ENCODE data around the gene GALNT17. TPM values are rescaled to one million over a fixed set of nuclear protein-coding genes. Genes with fewer than 3 reads are reported as not detected.
"Not testable (repeated sequence)": the region's sequence is repeated elsewhere in the genome, so short reads cannot be mapped to it uniquely, and the experiment has no call there.

The GALNT17 gene
- total RNA-seq, 2 donors from 2014 or later, result 0.82 to 4.0 TPM

DNA sequence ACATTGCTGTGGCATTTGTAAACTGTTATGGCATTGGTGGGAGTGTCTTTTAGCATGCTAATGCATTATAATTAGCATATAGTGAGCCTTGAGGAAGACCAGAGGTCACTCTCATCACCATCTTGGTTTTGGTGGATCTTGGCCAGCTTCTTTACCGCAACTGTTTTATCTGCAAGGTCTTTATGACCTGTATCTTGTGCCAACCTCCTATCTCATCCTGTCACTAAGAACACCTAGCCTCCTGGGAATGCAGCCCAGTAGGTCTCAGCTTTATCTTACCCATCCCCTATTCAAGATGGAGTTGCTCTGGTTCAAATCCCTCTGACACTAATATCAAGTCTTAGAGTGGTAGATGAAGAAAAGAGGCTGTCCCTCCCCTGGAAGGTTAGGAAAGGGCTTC lies 506.2 kb downstream of the GALNT17 start:
- Histone ChIP-seq H3K4me1 (no peaks in the 10 kb centered on the region), H3K4me3 (no peak overlapping the region), H3K36me3 (no peaks in the 10 kb centered on the region), H3K27me3 (no peaks in the 10 kb centered on the region), H3K9me3 (no peaks in the 10 kb centered on the region), H3K27ac (no peak overlapping the region)
- no peak for DNase-seq (ENCODE audit: low spot score)
- TF ChIP-seq, protein P1, sequence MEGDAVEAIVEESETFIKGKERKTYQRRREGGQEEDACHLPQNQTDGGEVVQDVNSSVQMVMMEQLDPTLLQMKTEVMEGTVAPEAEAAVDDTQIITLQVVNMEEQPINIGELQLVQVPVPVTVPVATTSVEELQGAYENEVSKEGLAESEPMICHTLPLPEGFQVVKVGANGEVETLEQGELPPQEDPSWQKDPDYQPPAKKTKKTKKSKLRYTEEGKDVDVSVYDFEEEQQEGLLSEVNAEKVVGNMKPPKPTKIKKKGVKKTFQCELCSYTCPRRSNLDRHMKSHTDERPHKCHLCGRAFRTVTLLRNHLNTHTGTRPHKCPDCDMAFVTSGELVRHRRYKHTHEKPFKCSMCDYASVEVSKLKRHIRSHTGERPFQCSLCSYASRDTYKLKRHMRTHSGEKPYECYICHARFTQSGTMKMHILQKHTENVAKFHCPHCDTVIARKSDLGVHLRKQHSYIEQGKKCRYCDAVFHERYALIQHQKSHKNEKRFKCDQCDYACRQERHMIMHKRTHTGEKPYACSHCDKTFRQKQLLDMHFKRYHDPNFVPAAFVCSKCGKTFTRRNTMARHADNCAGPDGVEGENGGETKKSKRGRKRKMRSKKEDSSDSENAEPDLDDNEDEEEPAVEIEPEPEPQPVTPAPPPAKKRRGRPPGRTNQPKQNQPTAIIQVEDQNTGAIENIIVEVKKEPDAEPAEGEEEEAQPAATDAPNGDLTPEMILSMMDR (IDR thresholded peaks at IDR 0.05), result no peak

DNA sequence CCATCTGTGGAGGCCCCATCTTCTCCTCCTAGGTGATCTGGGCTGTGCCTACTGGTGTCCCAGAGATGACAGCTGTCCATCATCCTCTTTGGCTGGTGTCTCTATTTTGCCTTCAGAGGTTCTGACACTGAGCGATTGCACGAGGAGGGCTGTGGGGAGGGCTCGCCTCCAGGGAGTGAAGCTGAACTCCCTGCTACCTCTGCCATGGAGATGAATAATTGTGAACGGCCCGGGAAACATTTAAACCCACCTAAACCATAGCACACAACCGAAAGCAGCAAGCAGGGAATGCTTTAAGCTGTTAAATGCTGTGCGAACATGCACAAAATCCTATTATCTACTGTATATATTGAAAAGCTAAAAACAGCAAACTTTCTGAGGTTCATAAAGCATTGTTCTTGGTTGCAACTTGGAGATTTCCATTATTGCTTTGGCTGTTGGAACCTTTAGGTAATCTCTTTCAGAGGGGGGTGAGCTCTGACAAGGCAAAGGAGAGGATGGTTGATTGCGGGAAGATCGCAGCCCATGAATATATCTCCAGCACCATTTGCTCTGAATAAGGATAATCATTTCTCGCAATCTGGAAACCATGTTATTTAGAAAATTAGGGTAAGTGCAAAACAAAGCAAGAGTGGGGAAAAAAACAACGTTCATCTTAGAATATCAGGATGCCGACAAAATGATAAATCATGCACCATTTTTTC lies 507.6 kb downstream of the GALNT17 start:
- no peaks in the 10 kb centered on the region for H3K4me1 ChIP-seq
- H3K27ac ChIP-seq, result no peak overlapping the region
- H3K9me3 ChIP-seq, result no peaks in the 10 kb centered on the region
- no peaks in the 10 kb centered on the region for H3K27me3 ChIP-seq
- DNase-seq (ENCODE audit: low spot score), result no peak
- H3K36me3 ChIP-seq, result no peaks in the 10 kb centered on the region
- TF ChIP-seq, protein P1 (IDR thresholded peaks at IDR 0.05), result no peak
- no peak overlapping the region for H3K4me3 ChIP-seq

DNA sequence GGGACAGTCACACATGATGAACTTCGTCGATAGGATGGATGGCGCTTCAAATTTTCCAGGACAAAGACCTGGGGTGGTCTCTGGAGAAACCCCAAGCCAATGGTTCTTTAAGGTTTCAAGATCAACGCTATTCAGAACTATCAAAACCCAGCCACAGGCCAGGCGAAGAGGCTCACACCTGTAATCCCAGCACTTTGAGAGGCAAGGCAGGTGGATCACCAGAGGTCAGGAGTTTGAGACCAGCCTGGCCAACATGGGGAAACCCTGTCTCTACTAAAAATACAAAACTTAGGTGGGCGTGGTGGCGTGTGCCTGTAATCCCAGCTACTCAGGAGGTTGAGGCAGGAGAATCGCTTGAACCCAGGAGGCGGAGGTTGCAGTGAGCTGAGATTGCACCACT lies 511.1 kb downstream of the GALNT17 start:
- H3K9me3 ChIP-seq; H3K27ac ChIP-seq; H3K36me3 ChIP-seq; H3K27me3 ChIP-seq; DNase-seq (ENCODE audit: low spot score); H3K4me1 ChIP-seq; H3K4me3 ChIP-seq: not testable (repeated sequence)

DNA sequence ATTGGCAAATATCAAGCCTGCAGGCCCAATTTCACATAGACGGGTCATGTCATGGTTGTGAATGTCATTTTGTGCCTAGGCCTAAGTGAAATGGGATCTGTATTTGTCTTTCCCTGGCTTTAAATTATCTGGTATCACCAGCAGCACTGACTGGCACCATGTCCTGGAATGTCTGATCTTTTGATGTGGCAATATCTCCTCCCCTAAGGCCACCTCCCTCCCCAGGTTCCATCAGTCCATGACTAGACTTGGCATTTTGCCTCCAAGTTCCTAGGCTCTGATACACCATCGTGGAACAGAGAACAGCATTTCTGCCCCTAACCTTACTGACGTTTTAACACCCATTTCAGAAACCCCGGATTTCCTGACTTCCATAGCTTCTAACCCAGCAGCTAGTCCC lies 513.9 kb downstream of the GALNT17 start:
- Histone ChIP-seq H3K4me3 (no peak overlapping the region), H3K27ac (no peak overlapping the region), H3K27me3 (no peaks in the 10 kb centered on the region), H3K9me3 (peaks cover 0 to 22% of the 10 kb centered on the region in 2 donors), H3K36me3 (no peaks in the 10 kb centered on the region), H3K4me1 (no peaks in the 10 kb centered on the region)
- DNase-seq (ENCODE audit: low spot score), result no peak
- TF ChIP-seq, protein P1 (IDR thresholded peaks at IDR 0.05), result no peak

DNA sequence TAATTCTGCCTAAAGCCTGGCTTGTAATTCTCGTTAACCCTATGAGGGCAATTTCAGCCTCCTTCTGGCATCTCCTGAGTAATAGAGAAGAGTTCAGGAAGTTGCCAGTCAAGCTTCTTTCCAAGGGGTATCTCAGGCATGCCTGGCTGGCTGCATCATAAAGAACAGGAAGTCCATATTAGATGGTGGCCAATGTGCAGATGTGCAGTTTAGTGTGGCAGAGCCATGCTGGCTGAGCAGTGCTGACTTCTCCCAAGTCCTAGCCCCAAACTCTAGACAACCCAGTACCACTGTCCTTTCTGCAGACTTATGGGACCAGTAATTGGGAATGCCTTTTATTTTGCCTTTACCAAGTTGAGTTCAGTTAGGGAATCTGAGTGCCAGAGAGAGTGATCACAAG lies 517.9 kb downstream of the GALNT17 start:
- peaks cover 0 to 22% of the 10 kb centered on the region in 2 donors for H3K9me3 ChIP-seq

DNA sequence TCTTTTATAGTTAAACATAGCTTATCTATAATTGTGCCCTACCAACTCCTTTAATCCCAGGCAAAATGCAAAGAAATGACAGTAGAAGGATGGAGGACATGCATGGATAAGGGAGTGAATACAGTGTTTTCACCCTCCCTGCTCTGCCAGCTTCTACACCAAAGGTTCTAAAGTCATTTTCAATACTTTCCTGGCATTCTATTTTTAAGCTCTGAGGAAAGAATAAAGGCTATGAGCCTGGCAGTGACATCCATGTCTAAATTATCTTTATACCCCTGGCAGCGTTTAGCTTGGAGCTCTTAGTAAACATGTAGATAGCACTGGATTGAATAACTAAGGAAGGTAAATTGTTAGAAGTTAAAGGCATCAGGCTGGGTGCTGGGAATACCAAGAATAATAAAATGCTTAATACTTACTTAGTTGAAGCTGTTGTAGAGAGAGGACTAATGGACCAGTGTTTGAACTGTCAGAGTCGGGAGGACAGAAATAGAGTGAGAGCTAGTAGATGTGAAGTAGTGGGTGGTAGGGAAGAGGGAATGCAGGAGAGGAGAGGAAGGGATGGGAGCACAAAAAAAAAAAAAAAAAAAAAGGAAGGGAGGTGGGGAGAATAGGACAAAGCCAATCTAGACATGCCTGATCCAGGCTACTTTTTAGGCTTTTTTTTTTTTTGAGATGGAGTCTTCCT lies 518.9 kb downstream of the GALNT17 start:
- no peaks in the 10 kb centered on the region for H3K27me3 ChIP-seq
- H3K4me1 ChIP-seq, result no peaks in the 10 kb centered on the region
- TF ChIP-seq, protein P1 (IDR thresholded peaks at IDR 0.05), result no peak
- no peak overlapping the region for H3K4me3 ChIP-seq
- DNase-seq (ENCODE audit: low spot score), result no peak
- no peaks in the 10 kb centered on the region for H3K36me3 ChIP-seq
- no peak overlapping the region for H3K27ac ChIP-seq
- H3K9me3 ChIP-seq, result peaks cover 0 to 19% of the 10 kb centered on the region in 2 donors

More for the DNA sequence above, 517.9 kb downstream of the GALNT17 start:
- Histone ChIP-seq H3K27me3 (no peaks in the 10 kb centered on the region), H3K4me1 (no peaks in the 10 kb centered on the region), H3K4me3 (no peak overlapping the region), H3K36me3 (no peaks in the 10 kb centered on the region), H3K27ac (no peak overlapping the region)
- TF ChIP-seq, protein P1 (IDR thresholded peaks at IDR 0.05), result no peak
- no peak for DNase-seq (ENCODE audit: low spot score)
